H1 (cell line): ENCODE data around the gene NOTCH4. TPM values are rescaled to one million over a fixed set of nuclear protein-coding genes. Genes with fewer than 3 reads are reported as not detected.
A peak's percentile ranks its signal among the peaks of the same experiment; 100 is the strongest.

Experiments
- CTCF ChIA-PET: fragments of 300-600 bp; sonication (Branson Sonifier 250); formaldehyde crosslinking; loops from one replicate; lab custom pipeline; 2021; ENCODE audit not compliant: partially characterized antibody; lab: Charles Lee
- POLR2A ChIA-PET: fragments of 300-600 bp; sonication (Branson Sonifier 250); formaldehyde crosslinking; loops from one replicate; lab custom pipeline; 2021; ENCODE audit warnings: inconsistent platforms; ENCODE audit not compliant: partially characterized antibody; lab: Charles Lee
- DNase-seq, 2 experiments: peaks; one replicate each; pipeline versions ENCODE4 v3.0.0 to v3.0.0-alpha.2; 2010 to 2022; ENCODE audit warnings: low spot score in 2 of 2, low read depth in 1 of 2, mixed read lengths in 1 of 2
- FAIRE-seq: peaks from 2 replicates; lab custom pipeline; 2011; peaks lifted over from hg19 to GRCh38; lab: Jason Lieb, UNC
- H2AFZ ChIP-seq: 2 replicates; pipeline ENCODE4 v1.8.1; 2012; ENCODE audit warnings: low read length, inconsistent platforms
- H2AK5ac ChIP-seq: 2 replicates; pipeline ENCODE4 v1.6.1; 2013; ENCODE audit warnings: low read depth, low read length
- H2BK120ac ChIP-seq: replicated peaks from 2 replicates; pipeline ENCODE3; 2013; ENCODE audit warnings: low read depth, low read length, inconsistent platforms
- H2BK12ac ChIP-seq: 2 replicates; pipeline ENCODE4 v1.6.1; 2013; ENCODE audit warnings: low read depth, low read length
- H2BK15ac ChIP-seq: 2 replicates; pipeline ENCODE4 v1.6.1; 2013; ENCODE audit warnings: low read length
- H2BK20ac ChIP-seq: 2 replicates; pipeline ENCODE4 v1.6.1; 2013; ENCODE audit warnings: low read length
- H2BK5ac ChIP-seq: 2 replicates; pipeline ENCODE4 v1.6.1; 2013; ENCODE audit warnings: low read depth, low read length
- H3K14ac ChIP-seq: 2 replicates; pipeline ENCODE4 v1.6.1; 2013; ENCODE audit warnings: inconsistent platforms; ENCODE audit not compliant: insufficient read length
- H3K18ac ChIP-seq: 2 replicates; pipeline ENCODE4 v1.6.1; 2013; ENCODE audit warnings: low read length; ENCODE audit errors: extremely low read depth
- H3K23ac ChIP-seq: 2 replicates; pipeline ENCODE4 v1.6.1; 2013; ENCODE audit warnings: inconsistent platforms; ENCODE audit not compliant: insufficient read length
- H3K23me2 ChIP-seq: 2 replicates; pipeline ENCODE4 v1.6.1; 2013; ENCODE audit warnings: low read depth, low read length
- H3K27ac ChIP-seq: 2 replicates; pipeline ENCODE4 v1.6.1; 2011; ENCODE audit warnings: low read depth, low read length, inconsistent platforms
- H3K27me3 ChIP-seq, 4 experiments: replicated peaks in 1 of 4; 1 replicate in 1 of 4; 2 replicates in 3 of 4; pipeline versions ENCODE4 v1.6.1 to v1.8.1; 2011 to 2013; ENCODE audit warnings: low read length in 3 of 4, mild to moderate bottlenecking in 3 of 4, inconsistent platforms in 2 of 4, mixed read lengths in 2 of 4, moderate library complexity in 1 of 4; ENCODE audit not compliant: control insufficient read depth in 3 of 4, insufficient read depth in 3 of 4; ENCODE audit errors: extremely low read depth in 1 of 4
- H3K36me3 ChIP-seq, 4 experiments: 2 replicates each; pipeline versions ENCODE4 v1.6.1 to v1.8.1; 2011 to 2013; ENCODE audit warnings: mild to moderate bottlenecking in 4 of 4, low read length in 3 of 4, moderate library complexity in 2 of 4, control low read depth in 1 of 4, inconsistent platforms in 1 of 4; ENCODE audit not compliant: insufficient read depth in 4 of 4, control insufficient read depth in 2 of 4
- H3K4ac ChIP-seq: replicated peaks from 2 replicates; pipeline ENCODE3; 2013; ENCODE audit warnings: low read length, low read depth, mixed read lengths, inconsistent platforms; ENCODE audit not compliant: insufficient read length
- H3K4me1 ChIP-seq, 4 experiments: replicated peaks in 1 of 4; 1 replicate in 1 of 4; 2 replicates in 3 of 4; pipeline versions ENCODE4 v1.6.1 to v1.8.1; 2011 to 2013; ENCODE audit warnings: low read length in 3 of 4, inconsistent platforms in 2 of 4, mixed read lengths in 1 of 4; ENCODE audit not compliant: insufficient read depth in 4 of 4, control insufficient read depth in 3 of 4
- H3K4me2 ChIP-seq, 2 experiments: 2 replicates each; pipeline versions ENCODE4 v1.6.1 to v1.8.1; 2011 to 2013; ENCODE audit warnings: low read depth in 2 of 2, low read length in 2 of 2, control low read depth in 1 of 2, inconsistent platforms in 1 of 2, mild to moderate bottlenecking in 1 of 2; ENCODE audit not compliant: insufficient read depth in 1 of 2
- H3K4me3 ChIP-seq, 4 experiments: fragments of 200-600, 300-600 bp in 1 of 4; sonication (generic), shearing (Covaris generic), sonication (Bioruptor Twin) in 1 of 4; 2 replicates each; pipeline versions ENCODE4 v1.5.1 to v1.8.1; 2011 to 2016; ENCODE audit warnings: low read length in 4 of 4, low read depth in 3 of 4, control low read depth in 2 of 4, inconsistent platforms in 2 of 4, mild to moderate bottlenecking in 2 of 4, mixed read lengths in 1 of 4, moderate library complexity in 1 of 4; ENCODE audit not compliant: insufficient read depth in 2 of 4; ENCODE audit errors: extremely low read depth in 1 of 4
- H3K56ac ChIP-seq: replicated peaks from 2 replicates; pipeline ENCODE3; 2013; ENCODE audit warnings: low read depth, mild to moderate bottlenecking, mixed read lengths, low read length, inconsistent platforms; ENCODE audit not compliant: insufficient read length
- H3K79me1 ChIP-seq: 2 replicates; pipeline ENCODE4 v1.6.1; 2013; ENCODE audit warnings: low read depth, low read length, control low read depth
- H3K79me2 ChIP-seq, 2 experiments: 2 replicates each; pipeline versions ENCODE4 v1.6.1 to v1.8.1; 2012 to 2013; ENCODE audit warnings: low read length in 2 of 2, mild to moderate bottlenecking in 2 of 2, inconsistent platforms in 1 of 2; ENCODE audit not compliant: insufficient read depth in 2 of 2, control insufficient read depth in 1 of 2
- H3K9ac ChIP-seq, 4 experiments: replicated peaks in 1 of 4; 1 replicate in 1 of 4; 2 replicates in 3 of 4; pipeline versions ENCODE4 v1.6.1 to v1.8.1; 2011 to 2013; ENCODE audit warnings: low read depth in 3 of 4, low read length in 3 of 4, control low read depth in 2 of 4, mild to moderate bottlenecking in 2 of 4, moderate library complexity in 2 of 4, inconsistent platforms in 1 of 4; ENCODE audit errors: extremely low read depth in 1 of 4
- H3K9me3 ChIP-seq, 2 experiments: 2 replicates each; pipeline versions ENCODE4 v1.6.1 to v1.8.1; 2012 to 2013; ENCODE audit warnings: mild to moderate bottlenecking in 2 of 2, moderate library complexity in 2 of 2, control low read depth in 1 of 2, inconsistent platforms in 1 of 2, low read depth in 1 of 2, low read length in 1 of 2, mixed read lengths in 1 of 2; ENCODE audit not compliant: insufficient read depth in 2 of 2
- H4K20me1 ChIP-seq, 2 experiments: replicated peaks in 1 of 2; 2 replicates each; pipeline versions ENCODE3 to v1.8.1; 2011 to 2013; ENCODE audit warnings: inconsistent platforms in 2 of 2, low read length in 2 of 2, mild to moderate bottlenecking in 1 of 2; ENCODE audit not compliant: insufficient read depth in 2 of 2, control insufficient read depth in 1 of 2
- H4K5ac ChIP-seq: 2 replicates; pipeline ENCODE4 v1.6.1; 2013; ENCODE audit warnings: low read length, low read depth, mixed read lengths, inconsistent platforms; ENCODE audit not compliant: insufficient read length
- H4K8ac ChIP-seq: 2 replicates; pipeline ENCODE4 v1.8.0; 2013; ENCODE audit warnings: mild to moderate bottlenecking, moderate library complexity, low read length, inconsistent platforms; ENCODE audit not compliant: insufficient read depth; ENCODE audit errors: extremely low read depth
- H4K91ac ChIP-seq: replicated peaks from 2 replicates; pipeline ENCODE3; 2013; ENCODE audit warnings: low read length, mixed read lengths, inconsistent platforms; ENCODE audit not compliant: insufficient read length
- WGBS, 2 experiments: shearing (Covaris generic) in 1 of 2; methylation state at CpG; one replicate each; pipeline versions ENCODE4 v1.1.6 to v1.1.7; 2013 to 2015; ENCODE audit warnings: low lambda C conversion rate in 2 of 2, mixed read lengths in 2 of 2, inconsistent platforms in 1 of 2, low coverage in 1 of 2, missing lambda C conversion rate in 1 of 2; ENCODE audit not compliant: insufficient replicate concordance in 2 of 2, insufficient coverage in 1 of 2, insufficient read length in 1 of 2; ENCODE audit errors: extremely low coverage in 1 of 2, missing lambda C conversion rate in 1 of 2; 5-methylcytosine and 5-hydroxymethylcytosine counted together
- polyA plus RNA-seq, 7 experiments: library from polyadenylated mRNA; depleted of rRNA in 3 of 7; stranded (reverse) in 5 of 7; unstranded in 2 of 7; fragments of >200 nt in 5 of 7; fragments of 200-250 nt in 2 of 7; gene quantifications; 1 replicate in 5 of 7; 2 replicates in 1 of 7; 4 replicates in 1 of 7; pipeline versions ENCODE4 v1.2.1 to v1.2.3, GENCODE V29; 2011 to 2013; ENCODE audit warnings: missing spikeins in 2 of 7, mixed read lengths in 2 of 7
- total RNA-seq: library from RNA; stranded (reverse); fragmentation: NEBNext Ultra II Directional; extraction: Animal tissue kit (Norgen Biotek cat#: 25700); gene quantifications from 2 replicates; pipeline ENCODE4 v1.2.1, GENCODE V29; 2021

The NOTCH4 gene
- total and polyA plus RNA-seq, 2 of the 8 experiments (the other 6 are each of a cell fraction or from before 2014, with no cell fraction given), result 1.9 to 2.8 TPM

DNA sequence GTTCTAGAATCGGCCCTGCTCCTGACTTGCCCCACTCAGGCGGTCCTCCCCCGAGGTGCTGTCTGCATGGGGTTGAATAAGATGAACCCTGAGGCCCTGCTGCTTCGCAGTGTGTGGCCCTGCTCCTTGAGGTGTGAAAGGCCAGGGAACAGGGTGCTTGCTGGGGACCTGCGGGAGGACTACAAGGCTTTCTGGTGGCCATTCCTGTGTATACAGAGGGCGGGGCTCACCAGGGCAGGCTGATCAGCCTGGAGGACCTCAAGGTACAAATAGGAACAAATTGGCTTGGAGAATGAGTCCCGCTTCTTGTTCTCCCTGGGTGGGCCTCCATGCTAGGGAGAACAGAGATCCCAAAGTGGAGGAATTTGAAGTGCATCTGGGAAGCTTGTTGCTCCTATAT, 5.7 kb downstream of the NOTCH4 start:
- H3K14ac ChIP-seq, result no peak overlapping the region
- H3K18ac ChIP-seq, result no peak overlapping the region
- no peaks in the 10 kb centered on the region for H3K79me2 ChIP-seq
- no peak overlapping the region for H3K56ac ChIP-seq
- H4K20me1 ChIP-seq, result no peaks in the 10 kb centered on the region
- no peak overlapping the region for H3K4ac ChIP-seq
- FAIRE-seq (no peak), DNase-seq (no peak)
- no peak overlapping the region for H3K4me3 ChIP-seq
- no peak overlapping the region for H2AFZ ChIP-seq
- H3K23ac ChIP-seq, result no peak overlapping the region
- H2BK15ac ChIP-seq, result no peak overlapping the region
- no peak overlapping the region for H2BK12ac ChIP-seq
- H3K79me1 ChIP-seq, result no peaks in the 10 kb centered on the region
- no peaks in the 10 kb centered on the region; the same call in 1 of the 2 replicates for H3K23me2 ChIP-seq
- no peak overlapping the region for H3K4me2 ChIP-seq
- no peaks in the 10 kb centered on the region for H3K9me3 ChIP-seq
- ChIA-PET POLR2A (no interaction called here), CTCF (interaction anchor here (1.0 kb wide), 1 partner anchor 28 kb away, joined by 5 read pairs; no protein-coding TSS in a partner anchor)
- WGBS, 2 experiments, result 84% methylated on average over 7 of the region's 7 CpGs; no CpG with 5 or more reads in 1 of the 2 experiments
- no peak overlapping the region for H2BK20ac ChIP-seq
- H3K36me3 ChIP-seq, result no peaks in the 10 kb centered on the region
- no peak overlapping the region for H4K91ac ChIP-seq
- H3K27ac ChIP-seq, result no peak overlapping the region
- H3K9ac ChIP-seq, result no peak overlapping the region
- H3K27me3 ChIP-seq, result no peaks in the 10 kb centered on the region
- no peak overlapping the region for H2AK5ac ChIP-seq
- no peak overlapping the region for H4K8ac ChIP-seq
- H2BK5ac ChIP-seq, result peak overlapping the region; percentile 13; the same call in 1 of the 2 replicates
- no peak overlapping the region for H4K5ac ChIP-seq
- H3K4me1 ChIP-seq, result peaks cover 0 to under 1% (median 0%) of the 10 kb centered on the region in 4 experiments; a peak in 1 of 7 replicates
- no peak overlapping the region for H2BK120ac ChIP-seq
